ENCODE data around the gene PALLD. TPM values are rescaled to one million over a fixed set of nuclear protein-coding genes. Genes with fewer than 3 reads are reported as not detected.

PALLD gene
- total and polyA plus RNA-seq, 12 donors, result 169 to 1,537 (median 667) TPM

DNA sequence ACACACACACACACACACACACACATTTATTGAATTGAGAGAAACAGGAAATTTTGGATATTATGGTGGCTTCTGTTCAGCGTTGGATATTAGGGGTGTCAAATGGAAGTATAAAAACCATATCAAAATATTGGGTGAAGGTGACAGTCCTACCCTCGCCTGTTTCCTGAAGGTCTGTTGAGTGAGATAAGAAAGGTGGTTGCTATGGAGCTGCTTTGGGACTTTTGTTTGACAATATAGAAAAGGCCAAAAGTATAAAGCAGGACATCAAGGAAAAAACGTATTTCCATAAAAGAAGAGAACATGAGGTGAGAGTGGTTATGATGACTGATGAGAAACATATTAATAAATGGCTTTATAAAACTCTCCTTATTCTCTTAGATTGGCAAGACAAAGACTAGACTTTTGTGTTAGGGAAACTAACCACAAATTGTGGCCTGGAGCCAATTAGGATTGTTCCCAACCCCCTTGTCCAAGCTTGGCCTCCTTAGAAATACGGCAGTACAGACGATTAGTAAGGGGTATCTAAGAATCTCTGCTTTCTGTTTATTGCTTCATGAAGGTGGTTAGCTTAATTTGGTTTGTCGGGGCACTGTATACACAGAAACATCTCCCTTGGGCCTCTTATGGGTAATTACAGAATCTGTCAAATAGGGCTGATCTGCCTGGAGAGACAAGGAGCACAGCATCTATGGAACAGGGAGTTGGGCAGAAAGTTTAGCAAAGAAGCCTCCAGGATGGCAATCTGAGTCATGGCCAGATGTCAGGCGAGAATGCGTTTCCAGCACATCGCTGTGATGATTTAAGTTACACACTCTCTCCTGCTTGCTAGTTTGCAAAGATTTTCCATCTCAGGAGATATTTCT lies 315.2 kb downstream of the PALLD start:
- 53 to 56% methylated on average over 9 of the region's 9 CpGs for WGBS, 2 donors
- peak overlapping the region in 8 of 10 donors; percentile 40 to 79 (median 52) for H3K27ac ChIP-seq
- H3K27me3 ChIP-seq, result no peaks in the 10 kb centered on the region
- intact Hi-C loops (cut with DNase I), result no loop called here
- no peaks in the 10 kb centered on the region for H3K36me3 ChIP-seq
- H3K4me1 ChIP-seq, result peaks cover 0 to 53% (median 21%) of the 10 kb centered on the region in 9 donors
- ATAC-seq (no peak), DNase-seq (no peak)
- TF ChIP-seq, protein P1, sequence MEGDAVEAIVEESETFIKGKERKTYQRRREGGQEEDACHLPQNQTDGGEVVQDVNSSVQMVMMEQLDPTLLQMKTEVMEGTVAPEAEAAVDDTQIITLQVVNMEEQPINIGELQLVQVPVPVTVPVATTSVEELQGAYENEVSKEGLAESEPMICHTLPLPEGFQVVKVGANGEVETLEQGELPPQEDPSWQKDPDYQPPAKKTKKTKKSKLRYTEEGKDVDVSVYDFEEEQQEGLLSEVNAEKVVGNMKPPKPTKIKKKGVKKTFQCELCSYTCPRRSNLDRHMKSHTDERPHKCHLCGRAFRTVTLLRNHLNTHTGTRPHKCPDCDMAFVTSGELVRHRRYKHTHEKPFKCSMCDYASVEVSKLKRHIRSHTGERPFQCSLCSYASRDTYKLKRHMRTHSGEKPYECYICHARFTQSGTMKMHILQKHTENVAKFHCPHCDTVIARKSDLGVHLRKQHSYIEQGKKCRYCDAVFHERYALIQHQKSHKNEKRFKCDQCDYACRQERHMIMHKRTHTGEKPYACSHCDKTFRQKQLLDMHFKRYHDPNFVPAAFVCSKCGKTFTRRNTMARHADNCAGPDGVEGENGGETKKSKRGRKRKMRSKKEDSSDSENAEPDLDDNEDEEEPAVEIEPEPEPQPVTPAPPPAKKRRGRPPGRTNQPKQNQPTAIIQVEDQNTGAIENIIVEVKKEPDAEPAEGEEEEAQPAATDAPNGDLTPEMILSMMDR (IDR thresholded peaks at IDR 0.05), result no peak
- H3K9me3 ChIP-seq, result no peaks in the 10 kb centered on the region
- no peak overlapping the region for H3K4me3 ChIP-seq

DNA sequence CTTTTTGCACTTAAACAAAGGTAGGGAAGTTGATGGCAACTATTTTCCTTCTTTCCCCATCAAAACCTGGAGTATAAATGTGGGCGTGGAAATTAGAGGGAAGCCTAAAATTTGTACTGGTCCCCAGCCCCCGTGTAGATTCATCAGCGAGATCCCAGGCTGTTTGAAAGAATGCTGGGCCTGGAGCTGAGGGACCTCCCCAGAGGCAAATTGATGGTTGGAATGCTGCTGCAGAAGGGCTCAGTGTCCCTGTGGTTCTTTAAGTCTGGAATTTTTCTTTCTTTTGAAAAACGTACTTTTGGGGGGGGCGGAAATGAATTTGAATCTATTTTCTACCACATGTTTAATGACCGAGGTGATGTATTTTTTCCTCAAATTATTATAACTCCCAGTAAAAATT lies 316.0 kb downstream of the PALLD start:
- WGBS, 2 donors, result 70 to 72% methylated on average over 6 of the region's 6 CpGs
- DNase-seq, result no peak
- peak overlapping the region in 8 of 10 donors; percentile 40 to 79 (median 52) for H3K27ac ChIP-seq
- H3K4me1 ChIP-seq, result peaks cover 0 to 59% (median 29%) of the 10 kb centered on the region in 9 donors
- intact Hi-C loops (cut with DNase I), result no loop called here
- no peak overlapping the region for H3K4me3 ChIP-seq
- ATAC-seq, result no peak
- H3K27me3 ChIP-seq, result no peaks in the 10 kb centered on the region
- no peaks in the 10 kb centered on the region for H3K9me3 ChIP-seq
- TF ChIP-seq, protein P1 (IDR thresholded peaks at IDR 0.05), result no peak
- no peaks in the 10 kb centered on the region for H3K36me3 ChIP-seq

DNA sequence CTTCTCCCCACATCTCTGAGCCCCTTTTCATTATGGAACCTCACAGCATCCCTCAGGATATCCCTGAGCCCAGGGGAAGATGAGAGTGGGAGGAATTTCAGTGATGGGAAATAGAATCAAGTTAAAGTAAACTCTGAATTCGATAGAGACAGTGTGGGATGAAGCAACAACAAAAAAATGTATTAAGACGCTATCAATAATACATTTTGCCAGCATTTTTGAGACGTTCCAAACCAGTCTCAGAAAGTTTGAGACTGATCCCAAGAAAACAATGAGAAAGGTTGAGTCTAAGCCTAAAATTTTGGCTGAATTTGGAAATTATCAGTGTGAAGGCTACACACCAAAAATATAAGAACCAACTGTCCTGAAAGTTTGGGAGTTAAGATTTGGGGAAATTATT lies 317.0 kb downstream of the PALLD start:
- Histone ChIP-seq H3K27ac (peak overlapping the region in 3 of 10 donors; percentile 1 to 79 (median 19)), H3K4me3 (no peak overlapping the region), H3K36me3 (no peaks in the 10 kb centered on the region), H3K4me1 (peaks cover 0 to 64% (median 33%) of the 10 kb centered on the region in 9 donors), H3K27me3 (no peaks in the 10 kb centered on the region), H3K9me3 (no peaks in the 10 kb centered on the region)
- ATAC-seq, result no peak
- TF ChIP-seq, protein P1 (IDR thresholded peaks at IDR 0.05), result no peak
- intact Hi-C loops (cut with DNase I), result no loop called here
- WGBS, 2 donors, result 58 to 76% methylated on average over 3 of the region's 3 CpGs
- no peak for DNase-seq

DNA sequence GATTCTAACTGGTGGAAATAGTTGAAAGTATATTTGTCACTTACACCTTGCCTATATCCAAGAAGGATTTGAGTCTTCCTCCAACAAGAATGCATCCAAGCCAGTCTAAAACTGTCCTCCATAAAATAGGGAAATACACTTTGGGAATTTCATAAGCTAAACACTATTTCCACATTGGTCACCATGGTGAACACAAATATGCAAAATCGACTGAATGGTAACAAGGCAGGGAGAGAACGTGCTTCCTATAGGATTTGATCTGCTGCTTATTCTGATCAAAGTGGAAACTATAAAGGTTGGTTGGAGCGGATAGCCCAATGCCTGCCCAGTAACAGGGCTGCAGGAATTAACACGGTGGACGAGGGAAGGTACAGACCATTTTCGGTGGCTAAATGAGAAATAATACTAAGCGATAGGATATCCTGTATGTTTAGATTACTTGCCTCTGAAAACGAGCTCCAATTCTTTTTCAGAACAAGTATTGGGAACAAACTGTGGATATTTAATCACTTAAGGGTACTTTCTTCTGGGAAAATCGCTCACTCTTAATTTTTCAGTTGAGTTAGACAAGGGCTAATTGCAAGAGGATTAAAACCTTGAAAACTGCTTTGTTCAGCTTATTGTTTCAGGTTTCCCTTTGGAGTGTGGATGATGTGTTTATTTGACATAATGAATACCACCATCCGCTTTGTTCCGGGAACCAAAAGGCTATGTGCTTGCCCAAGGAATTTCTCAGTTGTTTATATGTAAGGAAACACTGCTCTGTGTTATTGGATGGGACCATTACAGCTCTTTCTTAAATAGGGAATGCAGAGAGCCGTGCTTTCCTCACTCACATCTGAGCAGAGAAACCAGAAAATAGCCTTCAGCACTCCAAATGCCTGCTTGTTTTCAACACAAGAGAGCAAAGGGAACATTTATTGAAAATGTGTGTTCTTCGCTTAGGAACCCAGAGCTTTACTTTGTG lies 318.8 kb downstream of the PALLD start:
- Histone ChIP-seq H3K4me3 (no peak overlapping the region), H3K27me3 (no peaks in the 10 kb centered on the region), H3K4me1 (peaks cover 0 to 64% (median 34%) of the 10 kb centered on the region in 9 donors), H3K9me3 (no peaks in the 10 kb centered on the region), H3K27ac (peak overlapping the region; percentile 2 to 87 (median 78)), H3K36me3 (no peaks in the 10 kb centered on the region)
- WGBS, 2 donors, result 53 to 58% methylated on average over 13 of the region's 13 CpGs
- intact Hi-C loops (cut with DNase I), result loop anchor here in 1 of 10 donors (5.0 kb wide), 1 partner anchor 98 kb away; no protein-coding TSS in a partner anchor
- peak in 1 of 8 donors; percentile 36 for ATAC-seq
- TF ChIP-seq, protein P1 (IDR thresholded peaks at IDR 0.05), result no peak
- DNase-seq, result no peak
